Measurements from ENCODE around the gene SUPT4H1.

The SUPT4H1 gene

DNA sequence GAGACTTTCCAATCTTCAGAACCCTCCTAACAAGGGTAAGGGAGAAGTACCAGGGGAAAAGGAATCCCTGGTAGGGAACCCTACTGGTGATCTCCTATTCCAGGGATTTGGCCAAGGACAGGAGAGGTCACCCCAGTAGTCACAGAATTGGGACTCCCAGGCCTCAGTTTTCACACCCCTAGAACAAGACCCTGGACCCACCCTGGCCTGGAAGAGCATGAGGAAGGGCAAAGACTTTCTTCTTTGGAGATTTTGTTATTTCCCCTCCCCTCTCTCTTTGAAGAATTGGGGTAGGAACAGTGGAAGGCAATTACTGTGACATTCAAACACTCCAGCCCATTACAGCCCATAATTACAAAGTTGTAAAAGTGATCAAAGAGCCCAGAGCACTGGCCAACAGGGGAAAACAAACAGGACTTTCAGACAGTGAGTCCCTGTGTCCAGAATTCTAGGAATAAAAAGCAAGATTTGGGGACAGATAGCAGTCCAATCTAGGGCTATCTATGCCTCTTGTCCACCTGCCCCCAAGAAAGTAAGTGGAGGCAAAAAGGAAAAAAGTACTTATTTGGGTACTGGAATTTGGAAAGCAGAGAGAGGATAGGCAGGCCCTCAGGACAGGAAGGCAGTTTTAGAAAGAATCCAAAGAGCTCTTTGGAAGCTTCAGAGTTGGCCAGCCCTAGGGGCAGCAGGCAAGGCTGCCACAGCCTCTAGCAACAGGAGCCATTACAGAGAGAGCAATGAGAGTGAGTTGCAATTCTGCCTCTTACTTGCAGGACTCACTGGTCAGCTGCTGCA is 13.4 kb upstream of the SUPT4H1 start:
- DNase-seq (ENCODE audit: extremely low read depth in 1 of 2, low read depth in 1 of 2), result no peak

- DNase-seq (ENCODE audit: extremely low read depth in 1 of 2, low read depth in 1 of 2), result no peak
Measured at GRCh38 chr17:58364270-58364942, 12.4 kb upstream of the SUPT4H1 start.

- DNase-seq (ENCODE audit: extremely low read depth in 1 of 2, low read depth in 1 of 2), result no peak
Measured at GRCh38 chr17:58363457-58364185, 11.6 kb upstream of the SUPT4H1 start.

- no peak for DNase-seq (ENCODE audit: extremely low read depth in 1 of 2, low read depth in 1 of 2)
Measured at GRCh38 chr17:58362368-58363014, 10.5 kb upstream of the SUPT4H1 start.

DNA sequence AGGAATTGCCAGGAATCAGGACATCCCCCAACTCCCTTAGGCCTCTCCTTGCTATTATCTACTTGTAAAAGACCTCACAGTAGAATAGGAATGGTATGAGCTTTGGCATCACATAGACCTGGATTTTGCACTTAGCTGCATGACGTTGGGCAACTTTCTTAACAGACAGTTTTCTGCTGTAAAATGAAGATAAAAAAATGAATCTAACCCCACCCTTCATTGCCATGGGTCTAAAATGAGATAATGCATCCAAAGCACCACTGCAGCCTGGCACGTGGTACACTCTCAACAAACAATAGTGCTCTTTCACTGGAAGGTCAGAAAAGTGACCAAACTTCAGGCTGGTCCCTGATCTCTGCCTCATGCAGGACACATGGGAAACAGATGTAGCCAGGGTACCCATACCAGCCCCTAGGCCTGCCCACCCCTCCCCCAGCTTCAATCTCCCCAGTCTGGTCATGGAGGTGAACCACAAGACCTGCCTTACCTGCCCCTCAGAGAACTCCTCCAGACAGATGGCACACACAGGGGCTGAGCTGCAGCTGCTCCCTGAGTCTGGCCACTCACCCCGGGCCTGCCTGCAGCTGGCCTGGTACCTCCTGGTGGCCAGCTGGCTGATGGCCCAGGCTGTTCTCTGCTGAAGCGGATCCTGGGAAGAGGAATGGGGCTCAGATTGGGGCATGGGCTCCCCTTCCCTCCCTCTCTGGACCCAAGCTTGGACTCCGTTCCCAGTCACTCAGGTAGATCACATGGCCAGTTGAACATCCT is 8.5 kb upstream of the SUPT4H1 start:
- DNase-seq (ENCODE audit: extremely low read depth in 1 of 2, low read depth in 1 of 2), result no peak

GRCh38 chr17:58358408-58359172 is 6.6 kb upstream of the SUPT4H1 start:
- DNase-seq (ENCODE audit: extremely low read depth in 1 of 2, low read depth in 1 of 2), result no peak

DNA sequence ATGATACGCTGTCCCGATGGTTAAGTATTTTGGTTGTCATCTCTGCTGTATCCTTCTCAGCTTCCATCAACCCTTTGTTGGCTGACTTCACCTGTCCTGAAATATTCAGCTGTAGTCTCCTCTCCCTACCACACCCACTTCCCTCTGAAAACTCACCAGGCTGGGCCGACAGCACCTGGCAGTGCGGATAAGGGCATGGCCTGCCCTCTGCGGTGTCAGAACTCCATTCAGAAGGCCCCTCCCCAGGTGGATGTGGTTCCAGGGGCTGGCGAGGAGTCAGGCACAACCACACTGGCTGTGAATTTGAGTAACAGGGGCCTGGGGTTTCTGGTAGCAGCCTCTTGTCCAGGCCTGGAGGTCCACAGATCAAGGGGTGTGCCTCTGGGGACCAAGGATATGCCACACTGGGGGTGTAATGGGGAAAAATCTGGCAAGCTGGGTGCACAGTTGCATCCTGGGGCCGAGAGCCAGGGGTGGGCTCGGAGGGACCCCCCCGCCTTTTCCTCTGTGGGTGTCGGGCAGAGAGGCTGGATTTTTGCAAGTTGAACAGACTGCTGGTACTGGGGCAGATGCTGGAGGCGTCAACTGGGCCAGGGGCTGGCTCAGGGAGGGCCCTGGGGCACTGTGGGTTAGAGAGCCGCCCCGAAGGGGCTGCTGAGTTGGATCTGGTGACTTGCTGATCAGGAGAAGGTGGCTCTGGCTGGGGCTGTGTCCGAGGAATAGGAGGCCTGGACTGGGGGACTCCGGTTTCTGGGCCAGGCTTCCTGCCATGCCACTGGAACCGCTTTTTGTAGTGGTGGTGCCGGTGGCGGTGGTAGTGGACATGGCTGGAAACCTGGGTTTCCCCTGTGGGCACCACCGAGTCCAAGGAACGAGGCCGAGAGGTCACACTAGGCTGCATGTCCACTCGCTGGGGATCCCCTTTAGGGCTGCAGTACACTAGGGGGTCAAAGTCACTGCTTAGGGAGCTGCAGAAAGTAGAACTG is 5.6 kb upstream of the SUPT4H1 start:
- no peak for DNase-seq (ENCODE audit: extremely low read depth in 1 of 2, low read depth in 1 of 2)

- no peak for DNase-seq (ENCODE audit: extremely low read depth in 1 of 2, low read depth in 1 of 2)
Measured at GRCh38 chr17:58356231-58356630, 4.2 kb upstream of the SUPT4H1 start.

- DNase-seq (ENCODE audit: extremely low read depth in 1 of 2, low read depth in 1 of 2), result no peak
Measured at GRCh38 chr17:58354541-58355216, 2.7 kb upstream of the SUPT4H1 start.

- no peak for DNase-seq (ENCODE audit: extremely low read depth in 1 of 2, low read depth in 1 of 2)
Measured at GRCh38 chr17:58353389-58353825, 1.4 kb upstream of the SUPT4H1 start.

- DNase-seq (ENCODE audit: extremely low read depth in 1 of 2, low read depth in 1 of 2), result no peak
Measured at GRCh38 chr17:58352596-58353388, 791 bp upstream of the SUPT4H1 start.

DNA sequence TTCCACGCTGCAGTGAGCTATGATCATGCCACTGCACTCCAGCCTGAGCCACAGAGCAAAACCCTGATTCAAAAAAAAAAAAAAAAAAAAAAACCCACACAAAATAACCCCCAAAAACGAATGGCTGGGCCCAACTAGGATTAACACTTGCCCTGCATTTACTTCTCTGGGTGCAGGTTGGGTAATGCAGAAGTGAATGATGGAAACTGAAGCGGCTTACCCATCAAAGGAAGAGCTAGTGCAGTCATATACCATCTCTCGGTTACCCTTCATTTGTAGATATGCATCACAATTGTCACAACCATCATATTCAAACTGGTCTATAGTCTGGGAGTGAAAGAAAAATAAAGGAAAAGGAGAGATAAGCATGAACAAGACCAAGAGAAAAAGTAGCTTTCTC is 819 bp downstream of the SUPT4H1 start:
- no peak for DNase-seq (ENCODE audit: extremely low read depth in 1 of 2, low read depth in 1 of 2)

GRCh38 chr17:58348038-58348437 is 4.0 kb downstream of the SUPT4H1 start:
- no peak for DNase-seq (ENCODE audit: extremely low read depth in 1 of 2, low read depth in 1 of 2)

- no peak for DNase-seq (ENCODE audit: extremely low read depth in 1 of 2, low read depth in 1 of 2)
Measured at GRCh38 chr17:58345500-58345899, 6.5 kb downstream of the SUPT4H1 start.

- DNase-seq (ENCODE audit: extremely low read depth in 1 of 2, low read depth in 1 of 2), result no peak
Measured at GRCh38 chr17:58344791-58345157, 7.2 kb downstream of the SUPT4H1 start.

- DNase-seq (ENCODE audit: extremely low read depth in 1 of 2, low read depth in 1 of 2), result peak in 1 of 2 donors; percentile 78
Measured at GRCh38 chr17:58344047-58344790, 7.8 kb downstream of the SUPT4H1 start.

DNA sequence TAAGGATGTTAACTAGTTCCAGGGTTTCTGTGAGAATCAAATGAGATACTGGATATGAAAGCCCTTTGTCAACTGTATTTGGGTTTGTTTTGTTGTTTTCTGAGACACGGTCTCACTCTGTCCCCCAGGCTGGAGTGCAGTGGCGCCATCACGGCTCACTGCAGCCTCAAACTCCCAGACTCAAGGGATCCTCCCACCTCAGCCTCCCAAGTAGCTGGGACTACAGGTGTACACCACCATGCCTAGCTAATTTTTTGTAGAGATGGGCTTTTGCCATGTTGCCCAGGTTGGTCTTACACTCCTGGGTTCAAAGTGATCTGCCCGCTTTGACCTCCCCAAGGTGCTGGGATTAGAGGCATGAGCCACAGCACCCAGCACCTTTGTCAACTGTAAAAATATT is 8.9 kb downstream of the SUPT4H1 start:
- no peak for DNase-seq (ENCODE audit: extremely low read depth in 1 of 2, low read depth in 1 of 2)

All from activated CD8-positive, alpha-beta memory T cell treated with anti-CD3 and anti-CD28 coated beads for 1 hour (primary cell).